NCI-H187 treated with DMSO at 0.1 percent for 48 hours (cell line): ENCODE data around the gene AFF3.
"Not testable (repeated sequence)": the region's sequence is repeated elsewhere in the genome, so short reads cannot be mapped to it uniquely, and the experiment has no call there.

Experiments
- DNase-seq: peaks from one replicate; lab custom pipeline; 2025; lab: John Stamatoyannopoulos, UW

Gene AFF3

GRCh38 chr2:100145893-100146656 is 3.7 kb upstream of the AFF3 start:
- no peak for DNase-seq

GRCh38 chr2:100143286-100143685 is 896 bp upstream of the AFF3 start:
- DNase-seq = no peak

- DNase-seq = no peak
Measured at GRCh38 chr2:100141906-100142305, 484 bp downstream of the AFF3 start.

- DNase-seq = no peak
Measured at GRCh38 chr2:100140582-100140981, 1.8 kb downstream of the AFF3 start.

GRCh38 chr2:100137866-100138570 is 4.4 kb downstream of the AFF3 start:
- DNase-seq = no peak

GRCh38 chr2:100137318-100137717 is 5.1 kb downstream of the AFF3 start:
- DNase-seq = no peak

GRCh38 chr2:100136310-100136709 is 6.1 kb downstream of the AFF3 start:
- DNase-seq = no peak

GRCh38 chr2:100135415-100135814 is 7.0 kb downstream of the AFF3 start:
- no peak for DNase-seq

GRCh38 chr2:100130595-100131391 is 11.6 kb downstream of the AFF3 start:
- no peak for DNase-seq

- no peak for DNase-seq
Measured at GRCh38 chr2:100126897-100127401, 15.4 kb downstream of the AFF3 start.

GRCh38 chr2:100126201-100126600 is 16.2 kb downstream of the AFF3 start:
- DNase-seq = peak; percentile 41

- DNase-seq = no peak
Measured at GRCh38 chr2:100125626-100126025, 16.8 kb downstream of the AFF3 start.

GRCh38 chr2:100124761-100125160 is 17.6 kb downstream of the AFF3 start:
- no peak for DNase-seq

GRCh38 chr2:100121124-100121718 is 21.2 kb downstream of the AFF3 start:
- DNase-seq = no peak

GRCh38 chr2:100119235-100119634 is 23.2 kb downstream of the AFF3 start:
- DNase-seq = no peak

- no peak for DNase-seq
Measured at GRCh38 chr2:100113990-100114433, 28.4 kb downstream of the AFF3 start.

- no peak for DNase-seq
Measured at GRCh38 chr2:100110614-100111000, 31.8 kb downstream of the AFF3 start.

- no peak for DNase-seq
Measured at GRCh38 chr2:100109986-100110613, 32.3 kb downstream of the AFF3 start.

- not testable (repeated sequence) for DNase-seq
Measured at GRCh38 chr2:100108648-100109020, 33.8 kb downstream of the AFF3 start.

GRCh38 chr2:100107906-100108647 is 34.3 kb downstream of the AFF3 start:
- no peak for DNase-seq

- DNase-seq = no peak
Measured at GRCh38 chr2:100107440-100107839, 35.0 kb downstream of the AFF3 start.
